GM12878 (cell line): ENCODE results near the gene DAPK2. TPM values are rescaled to one million over a fixed set of nuclear protein-coding genes. Genes with fewer than 3 reads are reported as not detected.

Experiments
- BHLHE40 ChIP-seq, 2 experiments: fragments of 450-650 bp in 1 of 2; IDR thresholded peaks; 2 replicates each; pipeline ENCODE4 v1.6.1; 2011 to 2017; ENCODE audit warnings: low read depth in 2 of 2, borderline replicate concordance in 1 of 2, improper control_type of control experiment in 1 of 2, low read length in 1 of 2, mild to moderate bottlenecking in 1 of 2
- CBFB ChIP-seq: IDR thresholded peaks from 2 replicates; pipeline ENCODE4 v1.6.1; 2016; ENCODE audit warnings: antibody characterized with exemption, low read depth
- DPF2 ChIP-seq: fragments of 450-650 bp; IDR thresholded peaks from 2 replicates; pipeline ENCODE4 v1.6.1; 2017; ENCODE audit warnings: mild to moderate bottlenecking
- ESRRA ChIP-seq: IDR thresholded peaks from 2 replicates; pipeline ENCODE4 v1.6.1; 2012; ENCODE audit warnings: mild to moderate bottlenecking, low read length, improper control_type of control experiment
- IKZF1 ChIP-seq: fragments of 450-650 bp; conservative IDR thresholded peaks from 2 replicates; pipeline ENCODE4 v1.6.1; 2017; ENCODE audit warnings: antibody characterized with exemption, mild to moderate bottlenecking
- IKZF2 ChIP-seq, 2 experiments: fragments of 450-650 bp; IDR thresholded peaks; 2 replicates each; pipeline ENCODE4 v1.6.1; 2017; ENCODE audit warnings: mild to moderate bottlenecking in 2 of 2, moderate library complexity in 2 of 2
- MYC ChIP-seq: IDR thresholded peaks from 2 replicates; pipeline ENCODE4 v1.6.1; 2011; ENCODE audit warnings: mild to moderate bottlenecking, low read length, moderate library complexity, inconsistent platforms; ENCODE audit not compliant: insufficient read depth, insufficient replicate concordance, insufficient read length, severe bottlenecking
- NFIC ChIP-seq: IDR thresholded peaks from 2 replicates; pipeline ENCODE4 v1.6.1; 2012; ENCODE audit warnings: low read depth, mild to moderate bottlenecking, inconsistent platforms, low read length, moderate library complexity
- POLR2A ChIP-seq: IDR thresholded peaks from 2 replicates; pipeline ENCODE4 v1.6.1; 2011; ENCODE audit warnings: low read depth, mild to moderate bottlenecking, low read length
- SIN3A ChIP-seq: IDR thresholded peaks from 2 replicates; pipeline ENCODE4 v1.6.1; 2012; ENCODE audit warnings: low read depth, low read length, improper control_type of control experiment
- STAT3 ChIP-seq: IDR thresholded peaks from 2 replicates; pipeline ENCODE4 v1.6.1; 2011; ENCODE audit warnings: low read depth, low read length, improper control_type of control experiment
- TCF3 ChIP-seq: IDR thresholded peaks from 2 replicates; pipeline ENCODE4 v1.6.1; 2012; ENCODE audit warnings: low read depth, mild to moderate bottlenecking, low read length, borderline replicate concordance; ENCODE audit not compliant: insufficient read depth
- polyA plus RNA-seq, 11 experiments: library from polyadenylated mRNA; depleted of rRNA in 4 of 11; unstranded in 6 of 11; stranded (reverse) in 5 of 11; fragments of >200 nt; fragmentation: Nextera tagmentation in 4 of 11; fragmentation: Illumina TruSeq in 1 of 11; extraction: Ambion mirVana in 4 of 11; extraction: Trizol in 1 of 11; gene quantifications; 1 replicate in 1 of 11; 2 replicates in 10 of 11; pipeline versions ENCODE4 v1.2.1 to v1.2.3, GENCODE V29; 2011 to 2016; ENCODE audit warnings: inconsistent platforms in 2 of 11, missing spikeins in 2 of 11, low read depth in 1 of 11
- total RNA-seq, 4 experiments: library from RNA; depleted of rRNA in 3 of 4; stranded (reverse); fragments of >200 nt in 3 of 4; fragmentation: Illumina TruSeq in 1 of 4; extraction: Trizol in 1 of 4; gene quantifications; 2 replicates each; pipeline versions ENCODE4 v1.2.1 to v1.2.3, GENCODE V29; 2013 to 2021
- TF ChIP-seq, protein P1 (sequence below): fragments of 450-650 bp; IDR thresholded peaks from 2 replicates; pipeline ENCODE4 v1.6.1; 2017; ENCODE audit warnings: low read depth, mild to moderate bottlenecking, moderate library complexity
- TF ChIP-seq, protein P2 (sequence below): fragments of 450-650 bp; IDR thresholded peaks from 2 replicates; pipeline ENCODE4 v1.6.1; 2018; ENCODE audit warnings: mild to moderate bottlenecking, low read depth, moderate library complexity; ENCODE audit not compliant: partially characterized antibody
- TF ChIP-seq, protein P3 (sequence below): fragments of 450-650 bp; IDR thresholded peaks from 2 replicates; pipeline ENCODE4 v1.6.1; 2017; ENCODE audit warnings: mild to moderate bottlenecking
- TF ChIP-seq, protein P4 (sequence below), 3 experiments: IDR thresholded peaks in 2 of 3; conservative IDR thresholded peaks in 1 of 3; 2 replicates each; pipeline ENCODE4 v1.5.1; 2011; ENCODE audit warnings: low read depth in 3 of 3, low read length in 3 of 3, mild to moderate bottlenecking in 3 of 3, control low read depth in 2 of 3, moderate library complexity in 2 of 3, inconsistent platforms in 1 of 3, mixed read lengths in 1 of 3; ENCODE audit not compliant: control insufficient read depth in 2 of 3, insufficient read depth in 1 of 3; ENCODE audit errors: extremely low read depth in 1 of 3
- TF ChIP-seq, protein P5 (sequence below): IDR thresholded peaks from 2 replicates; pipeline ENCODE4 v1.6.1; 2012; ENCODE audit warnings: low read depth, low read length, improper control_type of control experiment
- TF ChIP-seq, protein P6 (sequence below): fragments of 450-650 bp; IDR thresholded peaks from 2 replicates; pipeline ENCODE4 v1.6.1; 2014; ENCODE audit warnings: mild to moderate bottlenecking

DAPK2 gene
- total and polyA plus RNA-seq, 10 of the 15 experiments (the other 5 are each of a cell fraction or from before 2014, with no cell fraction given): 0.69 to 8.4 (median 4.1) TPM

DNA sequence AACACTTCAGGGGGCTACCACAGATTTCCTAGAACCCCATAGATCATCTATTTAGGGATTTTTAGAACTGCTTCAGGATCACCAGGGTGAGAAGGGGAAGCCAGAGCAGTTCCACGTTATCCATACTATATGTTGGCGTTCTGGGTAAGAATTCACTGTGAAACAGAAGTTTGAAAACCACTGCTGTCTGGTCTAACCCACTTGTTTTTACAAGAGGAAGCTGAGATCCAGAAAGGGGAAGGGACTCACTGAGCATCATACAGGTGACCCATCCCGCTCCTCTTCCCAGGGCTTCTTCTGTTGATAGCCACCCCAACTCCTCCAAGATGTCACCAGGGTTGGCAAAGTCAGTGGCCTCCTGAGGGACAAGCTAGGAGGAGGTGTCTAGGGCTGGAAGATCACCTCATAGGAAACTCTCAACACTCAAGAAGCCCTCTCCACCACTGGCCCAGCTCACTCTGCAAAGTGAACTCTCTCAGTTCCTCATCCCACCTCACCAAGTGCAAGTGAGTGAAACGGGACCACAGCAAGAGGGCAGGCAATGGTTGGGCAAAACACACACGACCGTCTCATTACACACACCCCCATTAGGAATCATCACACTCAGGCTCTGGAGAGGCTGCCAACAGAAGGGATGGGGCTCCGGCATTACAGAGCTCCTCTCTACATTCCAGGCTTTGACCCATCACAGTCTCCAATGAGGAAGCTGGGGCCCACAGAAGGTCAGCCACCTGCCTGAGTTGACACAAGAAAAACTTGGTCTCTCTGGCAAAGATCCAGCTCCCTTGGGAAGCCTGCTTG is 1.8 kb downstream of the DAPK2 start (continued):
- TF ChIP-seq, protein P1, sequence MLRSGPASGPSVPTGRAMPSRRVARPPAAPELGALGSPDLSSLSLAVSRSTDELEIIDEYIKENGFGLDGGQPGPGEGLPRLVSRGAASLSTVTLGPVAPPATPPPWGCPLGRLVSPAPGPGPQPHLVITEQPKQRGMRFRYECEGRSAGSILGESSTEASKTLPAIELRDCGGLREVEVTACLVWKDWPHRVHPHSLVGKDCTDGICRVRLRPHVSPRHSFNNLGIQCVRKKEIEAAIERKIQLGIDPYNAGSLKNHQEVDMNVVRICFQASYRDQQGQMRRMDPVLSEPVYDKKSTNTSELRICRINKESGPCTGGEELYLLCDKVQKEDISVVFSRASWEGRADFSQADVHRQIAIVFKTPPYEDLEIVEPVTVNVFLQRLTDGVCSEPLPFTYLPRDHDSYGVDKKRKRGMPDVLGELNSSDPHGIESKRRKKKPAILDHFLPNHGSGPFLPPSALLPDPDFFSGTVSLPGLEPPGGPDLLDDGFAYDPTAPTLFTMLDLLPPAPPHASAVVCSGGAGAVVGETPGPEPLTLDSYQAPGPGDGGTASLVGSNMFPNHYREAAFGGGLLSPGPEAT: peak; percentile 58; the same call in 1 of the 2 replicates
- TF ChIP-seq, protein P2, sequence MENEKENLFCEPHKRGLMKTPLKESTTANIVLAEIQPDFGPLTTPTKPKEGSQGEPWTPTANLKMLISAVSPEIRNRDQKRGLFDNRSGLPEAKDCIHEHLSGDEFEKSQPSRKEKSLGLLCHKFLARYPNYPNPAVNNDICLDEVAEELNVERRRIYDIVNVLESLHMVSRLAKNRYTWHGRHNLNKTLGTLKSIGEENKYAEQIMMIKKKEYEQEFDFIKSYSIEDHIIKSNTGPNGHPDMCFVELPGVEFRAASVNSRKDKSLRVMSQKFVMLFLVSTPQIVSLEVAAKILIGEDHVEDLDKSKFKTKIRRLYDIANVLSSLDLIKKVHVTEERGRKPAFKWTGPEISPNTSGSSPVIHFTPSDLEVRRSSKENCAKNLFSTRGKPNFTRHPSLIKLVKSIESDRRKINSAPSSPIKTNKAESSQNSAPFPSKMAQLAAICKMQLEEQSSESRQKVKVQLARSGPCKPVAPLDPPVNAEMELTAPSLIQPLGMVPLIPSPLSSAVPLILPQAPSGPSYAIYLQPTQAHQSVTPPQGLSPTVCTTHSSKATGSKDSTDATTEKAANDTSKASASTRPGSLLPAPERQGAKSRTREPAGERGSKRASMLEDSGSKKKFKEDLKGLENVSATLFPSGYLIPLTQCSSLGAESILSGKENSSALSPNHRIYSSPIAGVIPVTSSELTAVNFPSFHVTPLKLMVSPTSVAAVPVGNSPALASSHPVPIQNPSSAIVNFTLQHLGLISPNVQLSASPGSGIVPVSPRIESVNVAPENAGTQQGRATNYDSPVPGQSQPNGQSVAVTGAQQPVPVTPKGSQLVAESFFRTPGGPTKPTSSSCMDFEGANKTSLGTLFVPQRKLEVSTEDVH: no peak
- TF ChIP-seq, protein P3, sequence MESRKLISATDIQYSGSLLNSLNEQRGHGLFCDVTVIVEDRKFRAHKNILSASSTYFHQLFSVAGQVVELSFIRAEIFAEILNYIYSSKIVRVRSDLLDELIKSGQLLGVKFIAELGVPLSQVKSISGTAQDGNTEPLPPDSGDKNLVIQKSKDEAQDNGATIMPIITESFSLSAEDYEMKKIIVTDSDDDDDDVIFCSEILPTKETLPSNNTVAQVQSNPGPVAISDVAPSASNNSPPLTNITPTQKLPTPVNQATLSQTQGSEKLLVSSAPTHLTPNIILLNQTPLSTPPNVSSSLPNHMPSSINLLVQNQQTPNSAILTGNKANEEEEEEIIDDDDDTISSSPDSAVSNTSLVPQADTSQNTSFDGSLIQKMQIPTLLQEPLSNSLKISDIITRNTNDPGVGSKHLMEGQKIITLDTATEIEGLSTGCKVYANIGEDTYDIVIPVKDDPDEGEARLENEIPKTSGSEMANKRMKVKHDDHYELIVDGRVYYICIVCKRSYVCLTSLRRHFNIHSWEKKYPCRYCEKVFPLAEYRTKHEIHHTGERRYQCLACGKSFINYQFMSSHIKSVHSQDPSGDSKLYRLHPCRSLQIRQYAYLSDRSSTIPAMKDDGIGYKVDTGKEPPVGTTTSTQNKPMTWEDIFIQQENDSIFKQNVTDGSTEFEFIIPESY: no peak
- TF ChIP-seq SIN3A: no peak
- TF ChIP-seq POLR2A: 0 out of 2 replicates have a peak, but pooled peaks have one; percentile 31
- TF ChIP-seq MYC: no peak
- TF ChIP-seq ESRRA: no peak
- no peak for TF ChIP-seq TCF3
- TF ChIP-seq, protein P4, sequence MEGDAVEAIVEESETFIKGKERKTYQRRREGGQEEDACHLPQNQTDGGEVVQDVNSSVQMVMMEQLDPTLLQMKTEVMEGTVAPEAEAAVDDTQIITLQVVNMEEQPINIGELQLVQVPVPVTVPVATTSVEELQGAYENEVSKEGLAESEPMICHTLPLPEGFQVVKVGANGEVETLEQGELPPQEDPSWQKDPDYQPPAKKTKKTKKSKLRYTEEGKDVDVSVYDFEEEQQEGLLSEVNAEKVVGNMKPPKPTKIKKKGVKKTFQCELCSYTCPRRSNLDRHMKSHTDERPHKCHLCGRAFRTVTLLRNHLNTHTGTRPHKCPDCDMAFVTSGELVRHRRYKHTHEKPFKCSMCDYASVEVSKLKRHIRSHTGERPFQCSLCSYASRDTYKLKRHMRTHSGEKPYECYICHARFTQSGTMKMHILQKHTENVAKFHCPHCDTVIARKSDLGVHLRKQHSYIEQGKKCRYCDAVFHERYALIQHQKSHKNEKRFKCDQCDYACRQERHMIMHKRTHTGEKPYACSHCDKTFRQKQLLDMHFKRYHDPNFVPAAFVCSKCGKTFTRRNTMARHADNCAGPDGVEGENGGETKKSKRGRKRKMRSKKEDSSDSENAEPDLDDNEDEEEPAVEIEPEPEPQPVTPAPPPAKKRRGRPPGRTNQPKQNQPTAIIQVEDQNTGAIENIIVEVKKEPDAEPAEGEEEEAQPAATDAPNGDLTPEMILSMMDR (IDR thresholded peaks at IDR 0.05 in 2 of 3, conservative IDR thresholded peaks at IDR 0.05 in 1 of 3; ENCODE audit: control insufficient read depth in 2 of 3, extremely low read depth in 1 of 3, insufficient read depth in 1 of 3, low read depth in 3 of 3, low read length in 3 of 3): no peak
- TF ChIP-seq IKZF1: peak; percentile 74; the same call in 1 of the 2 replicates
- TF ChIP-seq NFIC: peak; percentile 43; the same call in 1 of the 2 replicates
- TF ChIP-seq, protein P5, sequence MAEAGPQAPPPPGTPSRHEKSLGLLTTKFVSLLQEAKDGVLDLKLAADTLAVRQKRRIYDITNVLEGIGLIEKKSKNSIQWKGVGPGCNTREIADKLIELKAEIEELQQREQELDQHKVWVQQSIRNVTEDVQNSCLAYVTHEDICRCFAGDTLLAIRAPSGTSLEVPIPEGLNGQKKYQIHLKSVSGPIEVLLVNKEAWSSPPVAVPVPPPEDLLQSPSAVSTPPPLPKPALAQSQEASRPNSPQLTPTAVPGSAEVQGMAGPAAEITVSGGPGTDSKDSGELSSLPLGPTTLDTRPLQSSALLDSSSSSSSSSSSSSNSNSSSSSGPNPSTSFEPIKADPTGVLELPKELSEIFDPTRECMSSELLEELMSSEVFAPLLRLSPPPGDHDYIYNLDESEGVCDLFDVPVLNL: no peak
- peak; percentile 79; a peak in 3 of 4 replicates for TF ChIP-seq IKZF2 (IDR thresholded peaks at IDR 0.05)
- peak; percentile 70 for TF ChIP-seq DPF2
- TF ChIP-seq BHLHE40 (IDR thresholded peaks at IDR 0.05; ENCODE audit: borderline replicate concordance in 1 of 2, low read depth in 2 of 2, low read length in 1 of 2): peak; percentile 57 to 64; a peak in 3 of 4 replicates
- TF ChIP-seq, protein P6, sequence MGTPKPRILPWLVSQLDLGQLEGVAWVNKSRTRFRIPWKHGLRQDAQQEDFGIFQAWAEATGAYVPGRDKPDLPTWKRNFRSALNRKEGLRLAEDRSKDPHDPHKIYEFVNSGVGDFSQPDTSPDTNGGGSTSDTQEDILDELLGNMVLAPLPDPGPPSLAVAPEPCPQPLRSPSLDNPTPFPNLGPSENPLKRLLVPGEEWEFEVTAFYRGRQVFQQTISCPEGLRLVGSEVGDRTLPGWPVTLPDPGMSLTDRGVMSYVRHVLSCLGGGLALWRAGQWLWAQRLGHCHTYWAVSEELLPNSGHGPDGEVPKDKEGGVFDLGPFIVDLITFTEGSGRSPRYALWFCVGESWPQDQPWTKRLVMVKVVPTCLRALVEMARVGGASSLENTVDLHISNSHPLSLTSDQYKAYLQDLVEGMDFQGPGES: no peak
- TF ChIP-seq CBFB: no peak
- no peak for TF ChIP-seq STAT3
